ENCODE measurements around the gene CHRND. TPM values are rescaled to one million over a fixed set of nuclear protein-coding genes. Genes with fewer than 3 reads are reported as not detected.

The CHRND gene
- total RNA-seq, 4 donors from 2014 or later, result not detected

- DNase-seq (ENCODE audit: low spot score) (no peak), ATAC-seq (ENCODE audit: low FRiP score) (no peak)
- no peak for TF ChIP-seq CTCF (IDR thresholded peaks at IDR 0.05)
Measured at GRCh38 chr2:232480201-232481190, 45.5 kb upstream of the CHRND start.

DNA sequence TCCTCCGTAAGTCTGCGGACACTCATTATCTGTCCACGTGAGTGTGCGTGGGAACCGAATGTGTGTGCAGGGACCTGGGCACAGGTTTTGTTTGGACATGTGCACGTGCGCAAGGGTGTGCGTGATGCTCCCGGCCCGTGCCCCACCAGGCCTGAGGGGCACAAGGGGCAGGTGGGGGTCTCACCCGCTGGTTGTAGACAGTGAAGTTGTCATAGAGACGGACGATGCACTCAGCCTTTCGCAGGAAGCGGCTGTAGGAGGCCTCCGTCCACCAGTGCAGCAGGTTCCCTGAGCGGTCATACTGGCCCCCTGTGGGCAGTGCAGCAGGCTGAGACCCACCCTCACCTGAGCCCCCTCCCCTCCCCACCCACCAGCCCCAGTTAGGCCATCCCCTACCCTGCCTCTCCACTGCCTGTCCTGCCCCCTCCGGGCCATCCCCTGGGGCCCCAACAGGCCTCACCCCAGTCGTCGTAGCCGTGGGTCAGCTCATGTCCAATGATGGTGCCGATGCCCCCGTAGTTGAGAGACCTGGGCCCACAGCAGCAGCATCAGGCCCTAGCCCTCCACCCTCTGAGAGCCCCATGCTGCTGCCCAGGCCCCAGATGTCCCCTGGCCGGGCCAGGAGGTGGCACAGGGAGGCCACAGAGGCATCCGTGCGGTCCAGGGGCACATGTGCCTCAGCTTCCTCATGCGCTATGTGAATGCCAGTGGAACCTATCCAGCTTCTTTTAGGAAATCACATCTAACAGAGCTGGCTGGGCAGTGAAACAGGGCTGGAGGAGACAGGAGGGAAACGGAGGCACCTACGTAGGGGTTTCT is 44.4 kb upstream of the CHRND start:
- no peak for ATAC-seq (ENCODE audit: low FRiP score)
- no peak for DNase-seq (ENCODE audit: low spot score)
- TF ChIP-seq CTCF (IDR thresholded peaks at IDR 0.05), result no peak

DNA sequence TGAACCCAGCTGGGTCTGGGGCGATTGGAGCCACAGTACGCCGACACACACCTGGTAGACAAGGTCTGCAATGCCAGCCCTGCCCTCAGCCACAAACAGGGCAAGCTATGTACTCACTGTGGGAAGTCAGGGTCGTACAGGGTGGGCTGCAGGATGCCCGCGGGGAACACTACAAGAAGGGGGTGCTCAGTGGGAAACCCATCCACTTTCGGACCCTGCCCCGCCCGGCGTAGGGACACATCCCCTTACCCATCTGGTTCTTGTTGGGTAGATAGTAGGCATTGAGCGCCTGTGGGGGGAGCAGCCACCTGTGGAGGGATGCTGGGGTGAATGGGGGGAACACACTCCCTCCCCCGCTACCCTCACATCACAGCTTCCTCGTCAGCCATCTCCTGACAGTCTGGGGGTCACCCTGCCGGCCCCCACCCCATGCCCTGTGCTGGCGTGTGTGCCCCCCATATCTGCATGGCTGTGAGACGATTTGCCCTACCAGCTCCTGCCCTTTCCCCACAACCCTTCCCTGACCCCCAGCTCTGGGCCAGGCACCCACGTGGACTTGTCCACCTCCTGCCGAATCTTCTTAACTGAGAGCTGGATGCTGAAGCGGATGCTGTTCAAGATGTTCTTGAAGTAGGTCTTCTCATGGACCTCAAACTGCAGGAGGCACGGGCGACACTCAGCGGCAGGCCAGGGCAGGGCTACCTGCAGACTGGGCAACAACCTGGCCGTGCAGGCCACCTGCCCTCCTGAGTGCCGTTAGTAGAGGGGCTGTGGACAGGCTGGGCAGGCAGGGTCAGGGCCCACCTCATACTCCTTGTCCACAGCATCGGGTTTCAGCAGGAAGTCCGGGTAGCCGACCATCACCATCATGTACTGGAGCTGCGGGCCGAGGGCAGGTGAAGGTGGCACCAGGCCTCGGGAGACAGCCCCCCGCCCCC is 43.4 kb upstream of the CHRND start:
- TF ChIP-seq CTCF (IDR thresholded peaks at IDR 0.05), result no peak
- no peak for ATAC-seq (ENCODE audit: low FRiP score)
- DNase-seq (ENCODE audit: low spot score), result no peak

DNA sequence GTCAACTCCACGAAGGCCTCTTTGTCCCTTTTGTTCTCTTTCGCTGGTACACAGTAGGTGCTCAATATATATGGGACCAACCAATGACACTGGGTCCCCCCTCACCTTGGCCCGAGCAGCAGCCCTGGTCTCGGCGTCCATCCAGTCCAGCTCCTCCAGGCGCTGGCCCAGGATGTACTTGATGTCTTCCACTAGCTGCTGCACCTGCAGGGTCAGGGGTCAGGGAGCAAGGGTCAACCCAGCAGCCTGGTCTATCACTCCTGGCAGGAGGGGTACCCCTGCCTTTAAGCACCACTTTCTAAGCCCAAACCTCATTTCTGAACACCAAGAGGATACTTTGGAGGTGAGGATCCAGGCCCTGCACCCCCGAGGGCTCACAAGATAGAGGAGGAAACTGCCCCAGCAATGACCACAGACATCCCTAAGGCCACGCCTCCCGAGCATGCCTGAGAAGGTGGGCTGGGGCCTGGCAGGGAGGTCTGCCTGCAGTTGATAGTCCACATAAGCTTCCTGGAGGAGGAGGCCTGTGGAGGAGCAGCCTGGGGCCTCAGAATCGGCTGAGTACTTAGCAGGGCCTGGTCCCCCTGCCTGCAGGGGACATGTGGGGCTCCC is 42.5 kb upstream of the CHRND start:
- DNase-seq (ENCODE audit: low spot score) (no peak), ATAC-seq (ENCODE audit: low FRiP score) (no peak)
- no peak for TF ChIP-seq CTCF (IDR thresholded peaks at IDR 0.05)

- DNase-seq (ENCODE audit: low spot score), result no peak
- no peak for TF ChIP-seq CTCF (IDR thresholded peaks at IDR 0.05)
- no peak for ATAC-seq (ENCODE audit: low FRiP score)
Measured at GRCh38 chr2:232483923-232484627, 41.9 kb upstream of the CHRND start.

All from omental fat pad (tissue), 4 donors.